Left colon (tissue), 2 donors: ENCODE data around the gene BRD3OS. TPM values are rescaled to one million over a fixed set of nuclear protein-coding genes. Genes with fewer than 3 reads are reported as not detected.
A peak's percentile ranks its signal among the peaks of the same experiment; 100 is the strongest.
"Not testable (repeated sequence)": the region's sequence is repeated elsewhere in the genome, so short reads cannot be mapped to it uniquely, and the experiment has no call there.

Experiments used
- ATAC-seq: fragments of 200-7000 bp; cut with Tn5 transposase; one replicate; pipeline ENCODE4 v1.9.1; 2020; ENCODE audit warnings: mild to moderate bottlenecking, moderate library complexity
- DNase-seq, 2 donors: peaks; one replicate each; pipeline ENCODE4 v3.0.0-alpha.2; 2020
- intact Hi-C, 2 donors: fragments of 100-400 bp; cut with DNase I in 1 of 2; cut with micrococcal nuclease in 1 of 2; formaldehyde crosslinking; loops; one replicate each; pipeline versions ENCODE4 v1.11.2 to v1.14.0; 2022; cut with DNase I, micrococcal nuclease
- total RNA-seq, 2 donors: library from RNA; stranded (reverse); fragmentation: NEBNext Ultra II Directional; extraction: Animal tissue kit (Norgen Biotek cat#: 25700); gene quantifications; one replicate each; pipeline ENCODE4 v1.2.1, GENCODE V29; 2021
- donor health status: DM: no; HTN: no; CAD: no.
- donor health status: DM: yes; HTN: yes; CAD: no.

BRD3OS gene
- total RNA-seq, 2 donors from 2014 or later = 2.9 to 6.4 TPM

DNA sequence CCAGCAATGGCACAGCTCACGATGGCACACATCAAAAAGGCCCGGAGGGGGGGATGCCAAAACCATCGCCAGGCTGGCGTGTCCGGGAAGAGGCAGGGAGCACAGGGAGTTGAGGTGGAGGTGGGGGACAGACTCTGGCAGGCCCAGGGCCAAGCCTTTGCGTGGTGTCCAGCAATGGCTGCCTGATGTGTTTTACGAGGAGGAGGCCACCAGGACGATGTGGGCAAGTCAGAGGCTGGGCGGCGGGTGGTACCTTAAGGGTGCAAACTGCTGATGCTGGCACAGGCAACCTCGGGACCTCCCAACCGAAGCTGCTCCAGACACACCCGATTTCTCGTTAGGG lies 37.9 kb upstream of the BRD3OS start:
- no peak for ATAC-seq
- intact Hi-C loops = no loop called here
- no peak for DNase-seq

DNA sequence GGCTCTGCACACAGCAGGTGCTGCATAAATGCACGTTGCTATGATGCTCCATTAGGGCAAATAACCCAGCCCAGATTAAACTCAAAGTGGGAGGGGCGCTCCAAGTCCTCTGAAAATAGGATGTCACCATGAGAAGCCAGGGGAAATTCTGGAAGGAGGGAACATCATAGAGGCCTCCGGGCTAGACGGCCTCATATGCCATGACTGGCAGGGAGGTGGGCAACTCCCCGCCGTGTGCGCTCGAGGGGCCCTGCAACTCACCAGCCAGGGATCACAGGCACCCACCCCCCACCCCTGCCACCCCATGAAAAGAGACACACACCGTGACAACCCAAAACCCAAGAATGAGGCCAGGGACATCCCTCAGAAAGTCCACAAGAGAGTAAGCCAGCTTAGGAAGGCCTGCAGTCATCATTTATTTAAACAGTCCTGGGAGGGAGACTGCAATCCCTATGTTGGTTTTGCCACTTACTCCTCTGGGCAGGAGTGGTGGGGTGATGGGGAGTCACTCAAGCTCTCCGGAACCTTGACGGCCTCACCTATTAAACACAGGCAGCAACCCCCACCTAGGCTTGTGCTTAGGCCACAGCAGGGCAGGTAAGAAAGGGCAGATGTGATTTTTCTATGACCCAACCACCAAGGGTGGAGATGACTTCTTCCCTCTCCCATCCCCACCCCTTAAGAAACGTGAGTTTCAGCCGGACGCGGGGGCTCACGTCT lies 37.2 kb upstream of the BRD3OS start:
- DNase-seq (no peak), ATAC-seq (no peak)
- intact Hi-C loops = no loop called here

DNA sequence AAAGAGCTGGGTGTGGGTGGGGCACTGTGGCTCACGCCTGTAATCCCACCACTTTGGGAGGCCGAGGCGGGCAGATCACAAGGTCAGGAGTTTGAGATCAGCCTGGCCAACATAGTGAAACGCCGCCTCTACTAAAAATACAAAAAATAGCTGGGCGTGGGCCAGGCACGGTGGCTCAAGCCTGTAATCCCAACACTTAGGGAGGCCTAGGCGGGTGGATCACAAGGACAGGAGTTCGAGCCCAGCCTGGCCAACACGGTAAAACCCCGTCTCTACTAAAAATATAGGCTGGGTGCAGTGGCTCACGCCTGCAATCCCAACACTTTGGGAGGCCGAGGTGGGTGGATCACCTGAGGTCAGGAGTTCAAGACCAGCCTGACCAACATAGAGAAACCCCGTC lies 36.5 kb upstream of the BRD3OS start:
- DNase-seq, ATAC-seq, intact Hi-C loops: not testable (repeated sequence)

- ATAC-seq (no peak), DNase-seq (no peak)
- intact Hi-C loops = no loop called here
These were observed 35.5 kb upstream of the BRD3OS start for GRCh38 chr9:133989625-133990365.

- DNase-seq = peak; percentile 50 to 65
- intact Hi-C loops = no loop called here
- peak; percentile 37 for ATAC-seq
These were observed 34.7 kb upstream of the BRD3OS start for GRCh38 chr9:133990366-133991213.

- peak; percentile 32 for ATAC-seq
- peak in 1 of 2 donors; percentile 49 for DNase-seq
- intact Hi-C loops = no loop called here
These were observed 33.9 kb upstream of the BRD3OS start for GRCh38 chr9:133991214-133991921.

GRCh38 chr9:133991964-133992779 lies 33.1 kb upstream of the BRD3OS start, which contains the start of gene VAV2:
VAV2 (minus strand) TSS chr9:133992324; CDS start chr9:133992278, 46 bp downstream.
- DNase-seq = peak; percentile 66 to 70
- intact Hi-C loops = no loop called here
- peak; percentile 33 for ATAC-seq

GRCh38 chr9:133992780-133993634 lies 32.3 kb upstream of the BRD3OS start:
- peak; percentile 91 to 92 for DNase-seq
- intact Hi-C loops = no loop called here
- ATAC-seq = peak; percentile 74

GRCh38 chr9:133993635-133994253 lies 31.5 kb upstream of the BRD3OS start:
- ATAC-seq (no peak), DNase-seq (no peak)
- intact Hi-C loops = no loop called here

- peak; percentile 51 for ATAC-seq
- peak; percentile 48 to 87 for DNase-seq
- intact Hi-C loops = loop anchor here (5.0 kb wide), 1 partner anchor 202 kb away; no protein-coding TSS in a partner anchor
These were observed 30.8 kb upstream of the BRD3OS start for GRCh38 chr9:133994353-133995011.

DNA sequence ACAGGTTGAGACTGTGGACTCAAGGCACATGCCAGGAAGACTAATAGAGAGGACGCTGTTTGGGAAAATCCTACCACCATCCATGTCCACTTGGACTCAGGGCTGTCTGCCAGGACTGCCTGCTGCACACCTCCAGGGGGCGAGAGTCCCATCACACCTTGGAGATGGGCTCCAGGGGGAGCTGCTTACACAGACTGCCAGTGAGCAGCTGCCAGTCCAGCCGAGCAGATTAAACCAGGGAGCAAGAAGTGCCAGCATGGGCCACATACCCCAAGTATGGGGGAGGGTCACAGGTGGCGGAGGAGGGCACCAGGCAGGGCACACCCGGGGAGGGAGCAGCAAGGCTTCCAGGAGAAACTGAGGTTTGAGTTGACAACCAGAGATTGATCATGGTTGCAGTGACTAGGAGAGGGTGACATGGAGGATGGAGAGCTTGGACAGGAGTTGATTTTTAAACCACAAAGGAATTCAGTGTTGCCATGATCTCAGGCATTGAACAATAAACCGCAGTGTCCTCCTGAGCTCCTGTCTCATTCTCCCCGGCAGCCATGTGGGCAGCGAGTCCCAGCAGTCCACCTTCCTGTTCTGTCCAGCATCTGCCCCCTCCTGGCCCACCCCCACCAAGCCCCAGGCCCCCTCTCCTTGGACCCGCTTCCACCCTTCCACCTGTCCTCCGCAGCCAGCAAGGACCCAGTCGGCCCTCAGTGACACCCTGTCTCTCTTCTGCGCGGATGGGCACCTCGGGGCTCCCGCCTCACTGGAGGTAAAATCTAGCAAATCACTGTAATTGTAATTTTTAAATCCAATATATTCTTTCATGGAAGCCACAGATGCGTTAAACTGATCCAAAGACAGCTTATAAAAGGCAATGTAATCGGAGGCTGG lies 30.0 kb upstream of the BRD3OS start:
- intact Hi-C loops = loop anchor here (5.0 kb wide), 1 partner anchor 203 kb away; no protein-coding TSS in a partner anchor
- ATAC-seq (no peak), DNase-seq (peak in 1 of 2 donors; percentile 20)

DNA sequence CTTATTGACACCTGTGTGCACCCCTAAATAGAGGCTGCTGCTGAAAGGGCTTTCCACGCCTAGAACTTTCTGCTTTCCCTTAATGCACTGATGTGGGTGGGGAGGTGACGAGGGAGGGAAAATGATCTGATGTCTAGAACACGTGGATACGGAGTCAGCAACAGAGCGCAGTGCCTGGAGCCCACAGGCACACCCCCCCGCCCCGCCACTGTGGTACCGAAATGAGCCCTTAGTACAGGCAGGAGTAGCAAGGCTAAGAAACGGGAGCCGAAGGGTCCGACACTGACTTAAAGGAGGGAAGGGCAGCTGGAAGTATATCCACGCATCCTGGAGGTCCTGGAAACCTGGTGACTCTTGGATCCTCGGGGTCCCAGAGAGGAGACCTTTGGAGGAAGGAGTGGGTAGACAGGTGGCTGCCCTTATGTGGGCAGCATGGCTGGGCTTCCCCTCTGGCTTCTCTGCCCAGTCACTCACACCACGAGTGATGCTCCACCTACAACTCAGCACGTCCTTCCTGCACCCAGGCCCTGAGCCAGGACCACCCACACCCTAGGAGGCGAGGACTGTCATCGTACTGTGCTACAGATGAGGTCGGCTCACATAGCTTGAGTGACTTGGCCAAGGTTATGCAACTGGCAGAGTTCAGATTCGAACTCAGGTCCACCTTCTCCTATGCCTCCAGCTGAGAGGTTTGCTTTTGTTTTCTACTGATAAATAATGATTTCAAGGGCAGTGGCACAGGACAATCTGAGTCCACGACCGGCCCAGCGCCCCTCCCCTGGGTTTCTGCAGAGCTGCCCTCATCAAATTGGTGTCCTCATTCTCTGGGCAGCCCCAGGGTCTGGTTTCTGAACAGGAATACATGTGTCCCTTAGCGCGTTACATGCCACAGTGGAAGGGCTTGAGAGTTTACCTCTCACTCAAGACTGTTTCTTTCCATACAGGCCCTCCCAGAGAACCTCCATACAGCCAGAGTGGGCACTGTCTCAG lies 28.5 kb upstream of the BRD3OS start:
- intact Hi-C loops = loop anchor here (5.0 kb wide), 1 partner anchor 205 kb away; no protein-coding TSS in a partner anchor
- ATAC-seq (no peak), DNase-seq (no peak)

DNA sequence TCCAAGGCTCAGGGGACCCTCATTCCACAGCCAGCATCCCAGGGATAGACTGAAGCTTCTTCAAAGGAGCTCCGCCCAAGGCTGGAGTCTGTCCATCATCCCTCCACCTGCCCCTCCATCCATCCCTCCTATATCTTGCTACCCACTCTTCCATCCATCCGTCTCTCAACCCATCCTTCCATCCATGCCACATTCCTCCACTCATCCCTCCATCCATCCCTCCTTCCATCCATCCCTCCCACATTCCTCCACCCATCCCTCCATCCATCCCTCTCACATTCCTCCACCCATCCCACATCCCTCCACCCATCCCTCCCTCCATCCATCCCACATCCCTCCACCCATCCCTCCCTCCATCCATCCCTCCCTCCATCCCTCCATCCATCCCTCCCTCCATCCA lies 27.7 kb upstream of the BRD3OS start:
- no peak for ATAC-seq
- intact Hi-C loops = loop anchor here (5.0 kb wide), 1 partner anchor 205 kb away; no protein-coding TSS in a partner anchor
- no peak for DNase-seq
